Measurements from ENCODE around the gene CBY1.
A peak's percentile ranks its signal among the peaks of the same experiment; 100 is the strongest.

Gene CBY1

GRCh38 chr22:38653741-38654140 is 2.7 kb upstream of the CBY1 start:
- peaks cover 28% of the 10 kb centered on the region for H3K36me3 Mint-ChIP-seq (ENCODE audit: low read depth)
- peaks cover 6% of the 10 kb centered on the region for H3K9me3 Mint-ChIP-seq
- no peak for TF ChIP-seq CTCF (IDR thresholded peaks at IDR 0.05)
- H3K4me1 Mint-ChIP-seq = peaks cover 23% of the 10 kb centered on the region
- H3K27ac Mint-ChIP-seq = peak overlapping the region; percentile 73
- peak overlapping the region; percentile 69 for H3K4me3 Mint-ChIP-seq
- no peak for DNase-seq
- H3K27me3 Mint-ChIP-seq (ENCODE audit: low read depth, poor library complexity) = no peaks in the 10 kb centered on the region

DNA sequence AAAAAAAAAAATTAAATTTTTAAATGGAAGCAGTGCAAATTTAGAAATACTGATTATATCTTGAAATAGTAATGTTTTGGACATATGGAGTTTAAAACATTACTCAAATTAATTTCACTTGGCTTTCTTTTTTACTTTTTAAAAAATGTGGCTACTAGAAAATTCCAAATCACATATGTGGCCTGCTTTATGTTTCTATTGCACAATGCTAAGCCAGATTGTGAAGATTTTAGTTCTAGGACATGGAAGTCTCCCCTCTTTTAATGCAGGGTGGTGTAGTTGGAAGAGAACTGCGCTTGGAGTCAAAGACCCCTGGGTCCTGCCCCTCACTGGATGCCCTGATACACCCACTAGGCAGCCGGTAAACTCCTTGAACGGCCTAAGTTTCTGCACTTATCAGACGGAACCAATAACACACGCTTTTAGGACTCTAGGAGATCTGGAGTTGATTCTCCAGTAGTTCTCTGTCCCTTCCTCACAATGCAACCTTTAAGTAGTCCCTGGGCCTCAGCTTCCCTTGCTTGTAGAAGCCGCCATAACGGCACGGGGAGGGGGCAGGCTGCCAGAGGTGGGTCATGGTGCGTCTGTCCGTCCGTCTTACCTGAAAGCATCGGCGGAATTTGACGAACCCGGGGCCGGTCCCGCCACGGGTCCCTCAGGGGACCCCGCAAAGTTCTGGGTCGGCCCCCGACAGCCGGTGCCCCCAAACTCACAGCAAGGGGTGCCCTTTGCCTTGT is 751 bp upstream of the CBY1 start:
- peak overlapping the region; percentile 100 for H3K27ac Mint-ChIP-seq
- H3K4me1 Mint-ChIP-seq = peaks cover 23% of the 10 kb centered on the region
- H3K36me3 Mint-ChIP-seq (ENCODE audit: low read depth) = peaks cover 15% of the 10 kb centered on the region
- TF ChIP-seq CTCF (IDR thresholded peaks at IDR 0.05) = no peak
- H3K9me3 Mint-ChIP-seq = peaks cover 6% of the 10 kb centered on the region
- DNase-seq = no peak
- H3K4me3 Mint-ChIP-seq = peak overlapping the region; percentile 95
- H3K27me3 Mint-ChIP-seq (ENCODE audit: low read depth, poor library complexity) = no peaks in the 10 kb centered on the region

GRCh38 chr22:38657045-38657909 is 839 bp downstream of the CBY1 start:
- peak; percentile 28 for DNase-seq
- no peaks in the 10 kb centered on the region for H3K27me3 Mint-ChIP-seq (ENCODE audit: low read depth, poor library complexity)
- H3K36me3 Mint-ChIP-seq (ENCODE audit: low read depth) = peaks cover 10% of the 10 kb centered on the region
- no peak for TF ChIP-seq CTCF (IDR thresholded peaks at IDR 0.05)
- no peak overlapping the region for H3K27ac Mint-ChIP-seq
- peak overlapping the region; percentile 95 for H3K4me3 Mint-ChIP-seq
- H3K4me1 Mint-ChIP-seq = peaks cover 23% of the 10 kb centered on the region
- H3K9me3 Mint-ChIP-seq = peaks cover 6% of the 10 kb centered on the region

GRCh38 chr22:38674888-38675287 is 18.4 kb downstream of the CBY1 start:
- DNase-seq = no peak
- Mint-ChIP-seq H3K36me3 (ENCODE audit: low read depth) (peaks cover 50% of the 10 kb centered on the region), H3K4me1 (peaks cover 8% of the 10 kb centered on the region), H3K9me3 (no peaks in the 10 kb centered on the region), H3K27ac (peak overlapping the region; percentile 79), H3K27me3 (ENCODE audit: low read depth, poor library complexity) (peaks cover 9% of the 10 kb centered on the region), H3K4me3 (no peak overlapping the region)
- TF ChIP-seq CTCF (IDR thresholded peaks at IDR 0.05) = no peak

GRCh38 chr22:38675833-38676232 is 19.4 kb downstream of the CBY1 start:
- TF ChIP-seq CTCF (IDR thresholded peaks at IDR 0.05) = no peak
- peaks cover 7% of the 10 kb centered on the region for H3K27me3 Mint-ChIP-seq (ENCODE audit: low read depth, poor library complexity)
- DNase-seq = no peak
- H3K4me3 Mint-ChIP-seq = no peak overlapping the region
- peaks cover 8% of the 10 kb centered on the region for H3K4me1 Mint-ChIP-seq
- H3K9me3 Mint-ChIP-seq = no peaks in the 10 kb centered on the region
- peak overlapping the region; percentile 37 for H3K27ac Mint-ChIP-seq
- H3K36me3 Mint-ChIP-seq (ENCODE audit: low read depth) = peaks cover 43% of the 10 kb centered on the region
